Endometrium (tissue), 2 donors: ENCODE data around the gene EBF3.

Source experiments
- FAIRE-seq: peaks from 2 replicates; lab custom pipeline; 2012; peaks lifted over from hg19 to GRCh38; lab: Jason Lieb, UNC
- donor health status: control.
- donor health status: control.

Gene EBF3

GRCh38 chr10:129909531-129910256 is 54.4 kb downstream of the EBF3 start:
- FAIRE-seq = no peak

- no peak for FAIRE-seq
These were observed 55.0 kb downstream of the EBF3 start for GRCh38 chr10:129909080-129909479.

GRCh38 chr10:129908406-129908805 is 55.7 kb downstream of the EBF3 start:
- FAIRE-seq = no peak

- FAIRE-seq = no peak
These were observed 58.5 kb downstream of the EBF3 start for GRCh38 chr10:129905553-129905952.

- FAIRE-seq = no peak
These were observed 59.8 kb downstream of the EBF3 start for GRCh38 chr10:129904323-129904722.

- FAIRE-seq = no peak
These were observed 62.6 kb downstream of the EBF3 start for GRCh38 chr10:129901389-129902006.

- FAIRE-seq = no peak
These were observed 63.2 kb downstream of the EBF3 start for GRCh38 chr10:129900825-129901224.

- no peak for FAIRE-seq
These were observed 64.6 kb downstream of the EBF3 start for GRCh38 chr10:129899276-129900130.

GRCh38 chr10:129898706-129899268 is 65.3 kb downstream of the EBF3 start:
- FAIRE-seq = no peak

- FAIRE-seq = no peak
These were observed 66.0 kb downstream of the EBF3 start for GRCh38 chr10:129897871-129898626.

- no peak for FAIRE-seq
These were observed 67.2 kb downstream of the EBF3 start for GRCh38 chr10:129896860-129897200.

- FAIRE-seq = no peak
These were observed 67.8 kb downstream of the EBF3 start for GRCh38 chr10:129896136-129896859.

GRCh38 chr10:129895811-129896135 is 68.3 kb downstream of the EBF3 start:
- FAIRE-seq = no peak

GRCh38 chr10:129894698-129895097 is 69.4 kb downstream of the EBF3 start:
- no peak for FAIRE-seq

- no peak for FAIRE-seq
These were observed 70.7 kb downstream of the EBF3 start for GRCh38 chr10:129893104-129894089.

- no peak for FAIRE-seq
These were observed 71.5 kb downstream of the EBF3 start for GRCh38 chr10:129892548-129893052.

GRCh38 chr10:129891806-129892205 is 72.3 kb downstream of the EBF3 start:
- FAIRE-seq = no peak

GRCh38 chr10:129890170-129890569 is 73.9 kb downstream of the EBF3 start:
- no peak for FAIRE-seq

- FAIRE-seq = no peak
These were observed 75.1 kb downstream of the EBF3 start for GRCh38 chr10:129888784-129889616.
